ENCODE measurements around the gene WDR18. TPM values are rescaled to one million over a fixed set of nuclear protein-coding genes. Genes with fewer than 3 reads are reported as not detected.

The WDR18 gene
- total RNA-seq, 1 experiment from 2014 or later = 44.0 TPM

- TF ChIP-seq REST (IDR thresholded peaks at IDR 0.05; ENCODE audit: insufficient read depth in 1 of 2, low read depth in 2 of 2, low read length in 1 of 2) (no peak), SIN3A (IDR thresholded peaks at IDR 0.05; ENCODE audit: borderline replicate concordance, insufficient read depth, low read depth, low read length) (no peak)
- intact Hi-C loops (cut with micrococcal nuclease; ENCODE audit: unreplicated experiment) (no loop called here), in situ Hi-C loops (cut with HindIII; ENCODE audit: low pct_unique_long_range_greater_than_20kb, low sequenced_read_pairs) (no loop called here)
- H3K27ac ChIP-seq (ENCODE audit: low read length) = peak overlapping the region; percentile 84
- no peak for ATAC-seq
- H3K4me3 ChIP-seq (ENCODE audit: low read depth in 2 of 2, low read length in 2 of 2) = peak overlapping the region; percentile 55 to 75
- DNase-seq (ENCODE audit: low read depth, low spot score) = no peak
- H3K4me1 ChIP-seq (ENCODE audit: control insufficient read depth, insufficient read depth, low read length) = peaks cover 20% of the 10 kb centered on the region
- no peaks in the 10 kb centered on the region for H3K9me3 ChIP-seq (ENCODE audit: control insufficient read depth, insufficient read depth, low read depth, low read length)
- no peaks in the 10 kb centered on the region for H3K27me3 ChIP-seq (ENCODE audit: control insufficient read depth, insufficient read depth, low read length)
- BruUV-seq (replicated peaks) = no TSS peak
- POLR2A ChIA-PET = interaction anchor here (0.7 to 1.0 kb wide), 3 partner anchors 34 to 220 kb away, joined by 3 to 7 read pairs (median 3); no protein-coding TSS in a partner anchor
- CTCF ChIA-PET = interaction anchor here (0.6 to 0.7 kb wide), 2 partner anchors 14 to 87 kb away, joined by 3 read pairs; no protein-coding TSS in a partner anchor
- H3K36me3 ChIP-seq (ENCODE audit: control insufficient read depth, insufficient read depth, low read length) = no peaks in the 10 kb centered on the region; the same call in 1 of the 2 replicates
Observed at GRCh38 chr19:1018932-1019615, 34.9 kb downstream of the WDR18 start.

GRCh38 chr19:1019616-1019961 is 35.4 kb downstream of the WDR18 start:
- intact Hi-C loops (cut with micrococcal nuclease; ENCODE audit: unreplicated experiment) (no loop called here), in situ Hi-C loops (cut with HindIII; ENCODE audit: low pct_unique_long_range_greater_than_20kb, low sequenced_read_pairs) (no loop called here)
- no peaks in the 10 kb centered on the region for H3K9me3 ChIP-seq (ENCODE audit: control insufficient read depth, insufficient read depth, low read depth, low read length)
- ChIA-PET CTCF (interaction anchor here (0.6 to 0.7 kb wide), 2 partner anchors 14 to 86 kb away, joined by 3 read pairs; no protein-coding TSS in a partner anchor), POLR2A (interaction anchor here (0.7 to 1.0 kb wide), 3 partner anchors 35 to 221 kb away, joined by 3 to 7 read pairs (median 3); no protein-coding TSS in a partner anchor)
- H3K4me1 ChIP-seq (ENCODE audit: control insufficient read depth, insufficient read depth, low read length) = peaks cover 20% of the 10 kb centered on the region
- TF ChIP-seq REST (IDR thresholded peaks at IDR 0.05; ENCODE audit: insufficient read depth in 1 of 2, low read depth in 2 of 2, low read length in 1 of 2) (no peak), TCF7L2 (IDR thresholded peaks at IDR 0.05; ENCODE audit: low read depth, low read length) (no peak), SIN3A (IDR thresholded peaks at IDR 0.05; ENCODE audit: borderline replicate concordance, insufficient read depth, low read depth, low read length) (no peak), POLR2AphosphoS5 (IDR thresholded peaks at IDR 0.05; ENCODE audit: low read depth, low read length) (no peak)
- TF ChIP-seq, protein P1, sequence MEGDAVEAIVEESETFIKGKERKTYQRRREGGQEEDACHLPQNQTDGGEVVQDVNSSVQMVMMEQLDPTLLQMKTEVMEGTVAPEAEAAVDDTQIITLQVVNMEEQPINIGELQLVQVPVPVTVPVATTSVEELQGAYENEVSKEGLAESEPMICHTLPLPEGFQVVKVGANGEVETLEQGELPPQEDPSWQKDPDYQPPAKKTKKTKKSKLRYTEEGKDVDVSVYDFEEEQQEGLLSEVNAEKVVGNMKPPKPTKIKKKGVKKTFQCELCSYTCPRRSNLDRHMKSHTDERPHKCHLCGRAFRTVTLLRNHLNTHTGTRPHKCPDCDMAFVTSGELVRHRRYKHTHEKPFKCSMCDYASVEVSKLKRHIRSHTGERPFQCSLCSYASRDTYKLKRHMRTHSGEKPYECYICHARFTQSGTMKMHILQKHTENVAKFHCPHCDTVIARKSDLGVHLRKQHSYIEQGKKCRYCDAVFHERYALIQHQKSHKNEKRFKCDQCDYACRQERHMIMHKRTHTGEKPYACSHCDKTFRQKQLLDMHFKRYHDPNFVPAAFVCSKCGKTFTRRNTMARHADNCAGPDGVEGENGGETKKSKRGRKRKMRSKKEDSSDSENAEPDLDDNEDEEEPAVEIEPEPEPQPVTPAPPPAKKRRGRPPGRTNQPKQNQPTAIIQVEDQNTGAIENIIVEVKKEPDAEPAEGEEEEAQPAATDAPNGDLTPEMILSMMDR (IDR thresholded peaks at IDR 0.05) = no peak
- H3K27ac ChIP-seq (ENCODE audit: low read length) = peak overlapping the region; percentile 84
- ATAC-seq = no peak
- peak overlapping the region; percentile 55 to 75 for H3K4me3 ChIP-seq (ENCODE audit: low read depth in 2 of 2, low read length in 2 of 2)
- no peak for DNase-seq (ENCODE audit: low read depth, low spot score)
- no TSS peak for BruUV-seq (replicated peaks)
- H3K36me3 ChIP-seq (ENCODE audit: control insufficient read depth, insufficient read depth, low read length) = no peaks in the 10 kb centered on the region; the same call in 1 of the 2 replicates
- no peaks in the 10 kb centered on the region for H3K27me3 ChIP-seq (ENCODE audit: control insufficient read depth, insufficient read depth, low read length)
